ENCODE measurements around the gene PRKG1.

DNA sequence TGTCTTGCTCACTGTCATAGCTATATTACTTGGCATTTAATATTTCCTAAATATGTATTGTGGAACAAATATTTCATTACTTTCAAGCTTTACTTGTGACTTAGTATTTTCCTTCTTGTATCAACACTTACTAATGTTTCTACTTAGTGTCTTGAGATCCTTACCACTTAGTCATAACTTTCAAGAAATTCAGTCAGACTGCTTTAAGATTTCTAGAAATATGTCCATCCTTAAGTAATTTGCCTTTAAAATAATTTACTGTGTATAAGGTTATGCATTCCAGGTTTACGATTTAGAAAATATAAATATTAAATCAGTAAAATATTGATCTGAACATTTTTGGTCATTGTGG is 712.4 kb downstream of the PRKG1 start:
- TF ChIP-seq, protein P1, sequence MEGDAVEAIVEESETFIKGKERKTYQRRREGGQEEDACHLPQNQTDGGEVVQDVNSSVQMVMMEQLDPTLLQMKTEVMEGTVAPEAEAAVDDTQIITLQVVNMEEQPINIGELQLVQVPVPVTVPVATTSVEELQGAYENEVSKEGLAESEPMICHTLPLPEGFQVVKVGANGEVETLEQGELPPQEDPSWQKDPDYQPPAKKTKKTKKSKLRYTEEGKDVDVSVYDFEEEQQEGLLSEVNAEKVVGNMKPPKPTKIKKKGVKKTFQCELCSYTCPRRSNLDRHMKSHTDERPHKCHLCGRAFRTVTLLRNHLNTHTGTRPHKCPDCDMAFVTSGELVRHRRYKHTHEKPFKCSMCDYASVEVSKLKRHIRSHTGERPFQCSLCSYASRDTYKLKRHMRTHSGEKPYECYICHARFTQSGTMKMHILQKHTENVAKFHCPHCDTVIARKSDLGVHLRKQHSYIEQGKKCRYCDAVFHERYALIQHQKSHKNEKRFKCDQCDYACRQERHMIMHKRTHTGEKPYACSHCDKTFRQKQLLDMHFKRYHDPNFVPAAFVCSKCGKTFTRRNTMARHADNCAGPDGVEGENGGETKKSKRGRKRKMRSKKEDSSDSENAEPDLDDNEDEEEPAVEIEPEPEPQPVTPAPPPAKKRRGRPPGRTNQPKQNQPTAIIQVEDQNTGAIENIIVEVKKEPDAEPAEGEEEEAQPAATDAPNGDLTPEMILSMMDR (IDR thresholded peaks at IDR 0.05): no peak
- TF ChIP-seq POLR2A (IDR thresholded peaks at IDR 0.05): no peak
